GM12865 (cell line): ENCODE measurements around the gene EXOC5.
"Not testable (repeated sequence)": the region's sequence is repeated elsewhere in the genome, so short reads cannot be mapped to it uniquely, and the experiment has no call there.

Experiments used
- DNase-seq: peaks from one replicate; pipeline ENCODE4 v3.0.0; 2010; ENCODE audit warnings: low read depth
- H3K4me3 ChIP-seq: 2 replicates; pipeline ENCODE4 v1.5.1; 2011; ENCODE audit warnings: mild to moderate bottlenecking, low read depth, low read length, control low read depth
- CTCF ChIP-seq: IDR thresholded peaks from 2 replicates; pipeline ENCODE4 v1.5.1; 2011; ENCODE audit warnings: low read length, control low read depth, low read depth, inconsistent platforms; ENCODE audit not compliant: insufficient read depth; ENCODE audit errors: missing control alignments

The EXOC5 gene

GRCh38 chr14:57254884-57255283 is 13.8 kb downstream of the EXOC5 start:
- DNase-seq, result peak; percentile 6
- no peak overlapping the region for H3K4me3 ChIP-seq
- no peak for TF ChIP-seq CTCF

DNA sequence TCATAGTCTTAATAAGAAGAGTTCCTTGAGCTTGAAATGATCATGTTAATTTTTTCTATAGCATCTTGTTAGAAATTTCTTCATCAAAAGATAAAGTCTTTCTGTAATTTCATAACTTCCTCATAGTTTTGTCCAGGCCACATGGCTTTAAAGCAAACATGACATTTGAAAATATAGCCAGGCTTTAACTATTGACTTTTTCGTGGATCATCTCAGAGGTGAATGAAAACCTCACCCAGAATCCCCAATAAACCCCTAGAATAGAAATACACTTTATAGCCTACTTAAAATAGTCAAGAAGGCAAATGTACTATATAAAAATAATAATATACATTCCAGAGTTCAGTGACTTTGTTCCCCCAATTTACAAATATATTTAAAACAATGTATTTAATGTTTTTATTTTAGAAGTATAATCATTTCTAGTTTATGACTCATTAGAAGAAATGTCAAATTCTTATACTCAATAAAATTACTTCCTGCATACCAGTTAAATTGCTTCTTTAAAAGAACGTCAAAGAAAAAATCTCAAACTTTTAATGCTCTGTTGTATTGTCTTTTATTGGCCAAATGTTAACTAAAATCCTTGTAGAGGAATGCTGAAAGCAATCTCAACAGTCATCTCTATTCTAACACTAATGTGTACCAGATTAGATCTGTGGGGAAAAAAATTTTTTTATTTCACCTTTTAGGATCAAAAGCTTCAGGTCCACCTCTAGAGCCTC is 21.6 kb downstream of the EXOC5 start:
- DNase-seq, result no peak
- H3K4me3 ChIP-seq, result no peak overlapping the region
- TF ChIP-seq CTCF, result no peak

- DNase-seq, result no peak
- no peak for TF ChIP-seq CTCF
- H3K4me3 ChIP-seq, result no peak overlapping the region
These were observed 22.8 kb downstream of the EXOC5 start for GRCh38 chr14:57245941-57246340.

- DNase-seq, result no peak
These were observed 24.6 kb downstream of the EXOC5 start for GRCh38 chr14:57244106-57244505.

GRCh38 chr14:57243320-57243719 is 25.4 kb downstream of the EXOC5 start:
- TF ChIP-seq CTCF, result no peak
- no peak for DNase-seq
- H3K4me3 ChIP-seq, result no peak overlapping the region

More at GRCh38 chr14:57244106-57244505, 24.6 kb downstream of the EXOC5 start:
- no peak for TF ChIP-seq CTCF
- H3K4me3 ChIP-seq, result no peak overlapping the region

- not testable (repeated sequence) for DNase-seq
These were observed 28.6 kb downstream of the EXOC5 start for GRCh38 chr14:57240115-57240514.

DNA sequence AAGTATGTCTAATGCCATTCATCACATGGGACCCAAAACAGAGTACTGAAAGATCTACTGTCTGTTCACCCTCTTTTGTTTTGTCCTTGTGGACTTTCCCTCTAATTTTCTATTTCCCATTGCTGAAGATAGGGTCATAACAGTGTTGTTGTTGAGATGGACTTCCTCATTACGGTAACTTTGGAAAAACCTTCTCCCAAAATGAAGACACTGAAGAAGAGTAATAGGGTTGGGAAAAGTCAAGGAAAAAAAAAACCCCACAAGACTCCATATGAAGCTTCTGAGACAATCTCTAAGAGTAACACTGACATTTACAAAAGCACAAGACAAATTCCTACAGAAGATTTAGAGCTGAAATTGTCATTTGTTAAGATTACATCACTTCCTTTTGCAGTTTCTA is 36.7 kb downstream of the EXOC5 start:
- no peak for TF ChIP-seq CTCF
- H3K4me3 ChIP-seq, result no peak overlapping the region
- no peak for DNase-seq

More at GRCh38 chr14:57240115-57240514, 28.6 kb downstream of the EXOC5 start:
- not testable (repeated sequence) for H3K4me3 ChIP-seq

GRCh38 chr14:57228320-57228719 is 40.4 kb downstream of the EXOC5 start:
- H3K4me3 ChIP-seq, DNase-seq: not testable (repeated sequence)
